Fibroblast of gingiva (primary cell): ENCODE results near the gene HID1.
"Not testable (repeated sequence)": the region's sequence is repeated elsewhere in the genome, so short reads cannot be mapped to it uniquely, and the experiment has no call there.

Source experiments
- DNase-seq: peaks from one replicate; pipeline ENCODE4 v3.0.0-alpha.2; 2011; ENCODE audit warnings: low read depth

The HID1 gene

DNA sequence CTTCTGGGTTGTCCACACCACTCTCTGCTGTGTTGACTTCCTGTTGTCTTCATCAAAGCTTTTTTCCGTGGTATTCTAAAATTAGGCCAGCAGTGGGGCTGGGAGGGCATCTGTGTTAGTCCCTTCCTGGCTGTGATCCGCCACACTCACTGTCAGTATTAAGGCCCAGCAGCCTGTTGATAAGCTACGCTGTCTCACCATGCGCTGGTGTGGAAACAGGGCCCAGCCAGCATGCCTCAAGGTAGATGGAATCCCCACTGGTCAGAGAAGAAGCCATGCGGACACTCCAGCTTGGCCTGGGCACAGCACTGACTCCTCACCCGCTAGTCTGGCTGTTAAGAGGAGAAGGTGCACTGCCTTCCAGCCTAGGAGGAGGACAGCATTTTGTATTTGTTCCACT, 26.2 kb upstream of the HID1 start:
- no peak for DNase-seq

DNA sequence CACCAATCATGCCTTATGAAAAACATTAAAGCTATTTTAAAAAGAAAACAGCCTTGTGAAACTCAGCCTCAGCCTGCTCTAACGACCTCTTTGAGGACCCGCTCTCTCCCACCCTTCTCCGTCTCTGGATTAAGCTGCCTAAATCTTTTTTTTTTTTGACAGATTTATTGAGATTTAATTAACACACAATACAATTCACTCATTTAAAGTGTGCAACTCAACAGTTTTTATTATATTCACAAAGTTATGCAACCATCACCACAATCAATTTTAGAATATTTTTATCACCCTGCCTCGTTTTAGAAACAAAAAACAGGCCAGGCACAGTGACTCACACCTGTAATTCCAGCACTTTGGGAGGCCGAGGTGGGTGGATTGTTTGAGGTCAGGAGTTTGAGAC, 23.3 kb upstream of the HID1 start:
- no peak for DNase-seq

DNA sequence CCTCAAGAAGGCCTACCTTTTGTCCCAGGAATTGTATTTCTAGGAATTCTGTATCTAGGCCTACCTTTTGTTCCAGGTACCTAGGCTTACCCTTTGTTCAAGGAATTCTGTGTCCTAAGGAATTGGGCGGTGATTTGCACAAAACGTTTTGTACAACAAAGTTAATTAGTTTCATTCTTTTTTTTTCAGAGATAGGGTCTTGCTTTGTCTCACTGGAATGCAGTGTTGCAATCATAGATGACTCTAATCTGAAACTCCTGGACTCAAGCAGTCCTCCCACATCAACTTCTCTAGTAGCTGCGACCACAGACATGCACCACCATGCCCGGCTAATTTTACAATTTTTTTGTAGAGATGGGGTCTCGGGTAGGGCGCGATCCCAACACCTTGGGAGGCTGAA, 21.9 kb upstream of the HID1 start:
- no peak for DNase-seq

DNA sequence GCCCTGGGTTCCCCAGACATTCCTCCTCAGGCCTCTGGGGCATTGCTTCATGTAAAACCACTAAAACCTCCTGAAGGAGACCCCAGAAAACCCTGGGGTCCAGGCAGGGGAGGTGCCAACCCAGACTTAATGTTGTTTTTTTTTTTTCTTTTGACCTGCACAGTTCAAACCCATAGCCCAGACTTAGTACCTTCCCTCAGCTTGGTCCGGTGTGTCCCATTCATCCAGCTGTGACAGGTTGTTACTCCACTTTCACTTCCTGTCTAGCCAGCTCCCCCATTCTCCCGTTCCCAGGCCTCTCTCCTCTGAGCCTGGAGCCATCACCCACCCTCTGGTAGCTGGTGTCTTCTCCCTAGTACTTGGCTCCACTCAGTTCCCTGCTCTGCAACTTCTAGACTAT, 19.7 kb upstream of the HID1 start:
- no peak for DNase-seq

DNA sequence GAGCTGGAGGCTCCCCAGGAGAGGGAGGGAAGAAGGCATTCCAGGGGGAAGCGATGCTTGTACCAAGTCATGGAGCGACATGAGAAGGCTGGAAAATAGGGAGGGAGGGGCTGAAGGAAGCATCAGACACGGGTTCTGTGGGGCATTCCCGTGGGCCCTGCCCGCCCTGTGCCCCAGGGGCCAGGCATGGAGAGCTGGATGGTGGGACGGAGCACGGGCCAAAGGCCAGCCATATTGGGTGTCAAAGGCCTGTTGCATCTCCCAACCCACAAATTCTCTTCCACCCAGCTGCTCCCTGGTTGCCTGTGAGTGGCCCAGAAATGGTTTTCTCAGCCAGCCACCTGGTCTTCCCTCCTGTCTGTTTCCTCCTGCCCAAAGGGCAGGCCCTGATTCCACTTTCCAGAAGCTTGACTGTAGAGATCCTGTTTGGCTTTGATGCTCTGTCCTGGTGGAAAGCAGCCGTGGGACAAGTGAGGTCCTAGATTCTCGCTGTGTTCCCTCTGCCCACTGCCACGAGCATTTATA, 18.1 kb upstream of the HID1 start:
- no peak for DNase-seq

DNA sequence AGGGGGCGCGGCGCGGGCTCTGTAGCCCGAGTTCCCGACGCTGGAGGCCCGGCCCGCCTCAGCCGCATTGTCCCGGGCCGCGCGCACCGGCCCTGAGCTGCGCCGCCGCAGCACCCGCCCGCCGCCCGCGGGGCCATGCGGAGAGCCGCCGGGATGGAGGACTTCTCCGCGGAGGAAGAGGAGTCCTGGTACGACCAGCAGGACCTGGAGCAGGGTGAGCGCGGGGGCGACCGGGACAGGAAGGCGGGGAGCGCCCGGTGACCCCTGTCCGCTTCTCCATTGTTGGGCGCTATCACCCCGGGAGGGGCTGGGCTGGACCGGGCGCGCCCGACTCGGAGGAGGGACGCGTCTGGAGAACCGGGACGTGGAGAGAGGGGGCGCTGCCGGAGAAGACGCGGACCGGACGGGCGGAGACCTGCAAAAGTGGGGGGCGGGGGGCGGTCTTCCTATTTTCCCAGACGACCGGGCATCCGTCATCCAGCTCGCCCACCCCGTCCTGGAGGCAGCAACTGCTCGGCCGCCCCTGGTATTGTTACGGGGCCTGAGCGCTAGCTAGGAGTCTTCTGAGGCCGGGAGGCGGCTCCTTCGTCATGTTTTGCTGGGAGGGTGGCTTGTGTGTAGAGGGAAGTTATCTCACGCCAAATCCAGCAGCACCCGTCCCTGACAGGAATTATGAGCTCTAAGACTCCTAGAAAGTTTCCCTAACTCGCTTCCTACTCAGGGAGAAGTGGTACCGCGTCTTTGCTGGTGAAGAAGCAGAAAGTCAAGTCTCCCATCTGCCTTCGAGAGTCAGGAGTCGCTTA, 15.6 kb upstream of the HID1 start:
- DNase-seq, result peak; percentile 84

DNA sequence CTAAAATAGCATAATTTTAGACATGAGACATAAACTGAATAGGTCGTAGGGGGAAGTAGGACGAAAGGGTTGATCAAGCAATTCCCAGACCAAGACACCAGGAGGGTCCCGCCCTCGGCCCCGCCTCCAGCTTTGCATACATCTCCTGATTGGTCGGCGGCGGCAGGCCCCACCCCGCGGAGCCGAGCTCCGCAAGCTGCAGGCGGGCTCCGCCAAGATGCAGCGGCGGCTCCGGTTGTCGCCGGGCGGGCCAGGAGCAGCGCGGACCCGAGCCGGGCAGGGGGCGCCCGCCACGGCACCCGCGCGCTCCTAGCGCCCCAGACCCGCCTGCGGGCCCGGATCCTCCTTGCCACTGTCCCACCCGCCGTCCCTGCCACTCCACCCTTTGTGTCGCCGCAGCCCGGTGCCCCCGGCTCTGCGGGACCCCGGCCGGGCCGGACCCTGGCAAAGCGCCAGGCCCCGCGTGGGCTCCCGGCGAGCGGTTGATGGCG, 14.9 kb upstream of the HID1 start, which contains the start of gene CDR2L:
Gene CDR2L, plus strand, starts transcription at position 215 of the 491 bp plus-strand sequence. CDS start 412 bp downstream, outside the sequence.
- DNase-seq, result peak; percentile 92

DNA sequence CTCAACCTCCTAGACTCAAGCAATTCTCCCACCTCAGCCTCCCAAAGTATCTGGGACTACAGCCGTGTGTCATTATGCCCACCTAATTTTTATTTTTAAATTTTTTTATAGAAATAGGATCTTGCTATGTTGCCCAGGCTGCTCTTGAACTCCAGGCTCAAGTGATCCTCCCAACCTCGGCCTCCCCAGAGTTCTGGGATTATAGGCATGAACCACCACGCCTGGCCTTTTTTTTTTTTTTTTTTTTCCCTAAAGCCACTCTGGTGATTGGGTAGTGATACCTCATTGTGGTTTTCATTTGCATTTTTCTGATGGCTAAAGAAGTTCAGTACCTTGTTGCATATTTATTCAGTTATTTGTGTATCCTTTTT, 13.6 kb upstream of the HID1 start:
- DNase-seq, result no peak

DNA sequence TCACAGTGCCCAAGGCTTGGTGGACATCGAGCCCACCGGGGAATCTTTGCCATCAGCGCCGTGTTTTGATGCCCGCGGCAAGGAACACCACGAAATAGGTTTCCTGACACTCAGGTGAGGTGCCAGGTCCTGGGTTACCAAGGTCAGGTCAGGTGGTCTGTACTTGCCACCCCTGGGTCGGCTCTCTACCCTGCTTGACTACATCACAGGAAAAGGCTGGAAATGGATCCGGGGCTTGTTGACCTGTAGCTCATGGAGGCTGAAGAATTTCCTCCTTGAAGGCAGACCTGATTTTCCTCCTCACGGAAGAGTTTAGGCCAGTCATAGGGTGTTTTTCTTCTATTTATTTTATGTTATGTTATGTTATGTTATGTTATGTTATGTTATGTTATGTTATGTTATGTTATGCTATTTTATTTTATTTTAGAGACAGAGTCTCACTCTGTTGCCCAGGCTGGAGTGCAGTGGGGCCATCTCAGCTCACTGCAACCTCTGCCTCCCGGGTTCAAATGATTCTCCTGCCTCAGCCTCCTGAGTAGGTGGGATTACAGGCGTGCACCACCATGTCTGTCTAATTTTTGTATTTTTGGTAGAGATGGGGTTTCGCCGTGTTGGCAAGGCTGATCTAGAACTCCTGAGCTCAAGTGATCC, 10.2 kb upstream of the HID1 start:
- not testable (repeated sequence) for DNase-seq

DNA sequence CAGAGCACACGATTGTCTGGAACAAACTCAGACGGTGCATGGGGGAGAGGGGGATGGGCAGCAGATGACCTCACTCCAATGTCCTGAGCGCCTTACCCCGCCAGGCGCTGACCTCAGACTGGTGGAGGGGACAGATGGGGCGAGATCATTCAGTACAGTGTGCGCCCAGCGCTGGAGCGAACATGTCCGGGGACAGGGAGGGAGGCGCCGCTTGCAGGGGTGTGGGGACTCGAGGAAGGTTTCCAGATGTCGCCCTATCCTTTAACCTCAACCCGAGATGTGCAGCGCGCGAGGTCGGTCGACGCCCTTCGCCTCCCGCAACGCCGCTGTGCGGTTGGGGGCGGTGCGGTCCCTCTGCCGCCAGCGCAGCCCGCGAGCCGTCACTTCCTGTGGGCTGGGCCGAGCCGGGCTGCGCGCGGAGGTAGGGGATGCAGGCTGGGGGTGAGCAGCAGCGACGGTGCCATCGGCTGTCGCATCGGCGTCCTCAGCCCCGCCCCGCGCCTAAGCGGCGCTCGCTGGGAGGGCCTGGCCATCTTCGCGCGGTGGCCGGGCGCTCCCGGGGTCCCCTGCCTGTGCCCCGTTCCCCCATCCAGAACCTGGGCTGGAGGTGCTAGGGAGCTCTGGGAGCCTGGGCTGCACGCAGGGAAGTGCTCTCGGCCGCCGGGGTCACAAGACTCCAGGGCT, 9.6 kb upstream of the HID1 start:
- peak; percentile 44 for DNase-seq

DNA sequence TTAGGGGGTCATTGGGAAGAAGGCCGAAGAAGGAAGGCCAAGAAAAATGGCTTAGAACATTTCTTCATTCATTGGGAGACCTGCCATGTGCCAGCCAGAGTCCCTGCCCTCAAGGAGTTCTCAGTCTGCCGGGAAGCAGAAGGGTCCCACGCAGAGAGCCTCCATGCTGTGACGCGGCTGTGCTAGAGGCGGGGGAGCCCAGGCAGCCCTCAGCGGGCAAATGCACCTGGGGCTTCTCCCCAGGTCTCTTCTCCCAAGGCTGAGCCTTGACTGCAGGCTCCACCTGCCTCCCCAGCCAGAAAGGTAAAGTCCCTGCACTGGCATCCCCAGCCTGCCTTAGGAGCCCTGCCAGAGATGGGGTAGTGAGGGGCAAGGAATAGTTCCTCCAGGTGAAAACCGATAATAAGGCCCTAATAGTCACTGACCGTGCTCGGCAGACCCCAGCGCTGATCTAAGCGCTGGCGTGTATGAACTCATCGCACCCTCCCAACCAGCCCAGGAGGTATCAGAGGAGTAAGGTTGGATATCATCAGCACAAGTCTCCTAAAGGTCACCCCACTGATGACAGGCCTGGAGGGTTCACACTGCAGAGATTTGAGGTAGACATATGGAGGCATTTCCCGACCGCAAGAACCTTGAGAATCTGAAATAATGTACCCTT, 8.9 kb upstream of the HID1 start:
- no peak for DNase-seq

DNA sequence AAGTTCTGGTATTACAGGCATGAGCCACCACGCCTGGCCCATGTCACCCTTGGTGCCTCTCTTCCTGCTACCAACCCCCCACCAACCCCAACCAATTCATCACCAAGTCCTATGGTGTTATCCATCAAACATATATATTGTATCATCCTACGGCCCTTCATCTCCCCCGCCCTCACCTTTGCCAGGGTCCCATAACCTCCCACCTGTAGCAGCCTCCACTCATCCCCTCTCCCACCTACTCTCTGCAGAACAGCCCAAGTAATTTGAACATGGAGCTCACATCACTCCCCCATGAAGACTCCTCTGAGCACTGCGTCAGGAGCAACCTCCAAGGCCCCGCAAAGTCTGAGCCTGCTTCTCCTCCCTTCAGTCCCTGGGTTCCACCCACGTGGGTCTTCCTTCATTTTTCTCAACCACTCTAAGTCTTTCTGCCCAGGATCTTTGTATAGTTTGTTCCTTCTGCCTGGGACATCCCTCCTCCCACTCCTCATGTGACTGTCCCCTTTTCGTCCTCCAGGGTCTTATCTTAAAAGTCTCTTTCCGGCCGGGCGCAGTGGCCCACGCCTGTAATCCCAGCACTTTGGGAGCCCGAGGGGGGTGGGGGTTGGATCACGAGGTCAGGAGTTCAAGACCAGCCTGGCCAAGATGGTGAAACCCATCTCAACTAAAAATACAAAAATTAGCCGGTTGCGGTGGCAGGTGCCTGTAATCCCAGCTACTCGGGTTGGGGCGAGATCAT, 7.0 kb upstream of the HID1 start:
- no peak for DNase-seq

DNA sequence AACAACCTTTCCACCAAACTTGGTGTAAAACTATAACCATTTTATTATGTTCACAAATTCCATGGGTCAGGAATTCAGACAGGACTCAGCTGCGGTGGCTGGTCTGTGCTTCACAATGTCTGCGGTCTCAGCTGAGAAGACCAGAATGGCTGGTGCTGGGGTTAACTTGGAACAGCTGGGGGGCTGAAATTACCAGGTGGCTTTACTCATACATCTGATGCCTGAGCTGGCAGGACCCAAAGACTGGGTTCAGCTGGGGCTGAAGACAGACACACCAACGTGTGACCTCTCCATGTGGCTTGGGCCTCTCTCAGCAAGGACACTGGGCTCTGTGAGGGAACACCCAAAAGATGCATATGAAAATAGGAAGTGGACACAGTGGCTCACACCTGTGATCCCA, 5.7 kb upstream of the HID1 start:
- DNase-seq, result no peak

DNA sequence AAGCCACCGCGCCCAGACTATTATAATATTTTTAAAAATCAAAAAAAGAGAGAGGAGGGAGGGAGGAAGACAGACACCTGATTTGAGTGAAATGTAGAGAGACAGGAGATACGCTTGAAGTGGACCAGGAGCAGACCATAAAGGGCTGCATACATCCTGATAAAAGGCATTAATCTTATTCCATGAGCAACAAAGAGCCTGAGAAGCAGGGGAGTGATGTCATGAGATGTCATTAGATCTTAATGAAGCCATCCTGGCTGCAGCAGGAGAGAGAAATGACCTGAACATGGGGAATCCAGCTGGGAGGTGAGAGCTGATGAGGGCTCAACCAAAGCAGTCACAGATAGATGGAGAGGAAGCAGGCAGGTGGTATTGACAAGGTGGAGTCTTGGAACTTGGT, 5.2 kb upstream of the HID1 start:
- DNase-seq, result no peak

DNA sequence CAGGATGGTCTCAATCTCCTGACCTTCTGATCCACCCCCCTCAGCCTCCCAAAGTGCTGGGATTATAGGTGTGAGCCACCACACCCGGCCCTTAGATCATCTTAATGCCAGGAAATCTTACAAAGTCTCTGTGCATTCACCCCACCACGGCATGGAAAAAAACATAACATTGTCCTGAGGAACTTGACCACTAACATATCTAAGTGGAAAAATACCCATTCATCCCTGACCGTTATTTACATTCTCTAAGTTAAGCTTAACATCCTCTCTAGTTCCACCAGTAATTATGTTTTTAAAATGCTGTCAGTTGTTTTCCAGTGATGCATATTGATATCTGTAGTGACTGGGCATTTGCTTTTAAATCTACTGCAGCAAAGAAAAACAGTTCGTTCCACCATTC, 3.4 kb upstream of the HID1 start:
- no peak for DNase-seq

DNA sequence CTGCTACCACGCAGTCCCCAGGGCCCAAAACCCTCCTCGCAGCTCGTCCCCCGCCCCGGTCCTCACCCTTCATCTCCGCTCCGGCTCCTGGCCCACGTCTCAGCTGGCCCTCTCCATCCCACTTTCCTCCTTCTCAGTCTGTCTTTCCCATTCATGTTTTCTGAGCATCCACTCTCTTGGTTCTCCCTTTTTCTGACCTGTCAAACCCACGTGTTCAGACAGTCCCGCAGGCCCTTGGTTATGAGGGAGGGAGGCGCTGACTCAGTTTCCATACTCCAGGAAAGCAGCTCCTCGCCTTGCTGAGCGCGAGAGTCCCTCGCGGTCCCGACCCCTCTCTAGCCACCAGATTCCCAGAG, 392 bp upstream of the HID1 start:
- DNase-seq, result no peak

DNA sequence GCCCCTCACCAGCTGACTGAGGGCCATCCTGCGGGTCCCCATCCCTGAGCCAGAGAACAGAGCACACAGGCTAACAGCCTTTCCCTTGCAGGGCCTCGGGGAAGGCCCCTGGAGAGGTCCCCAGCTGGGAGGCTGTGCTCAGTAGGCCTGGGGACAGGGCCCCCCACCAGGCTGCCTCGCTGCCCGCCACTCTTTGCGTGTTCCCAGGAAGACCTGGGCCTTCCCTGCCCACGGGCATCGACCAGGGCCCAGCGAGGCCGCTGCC, 785 bp downstream of the HID1 start:
- no peak for DNase-seq

DNA sequence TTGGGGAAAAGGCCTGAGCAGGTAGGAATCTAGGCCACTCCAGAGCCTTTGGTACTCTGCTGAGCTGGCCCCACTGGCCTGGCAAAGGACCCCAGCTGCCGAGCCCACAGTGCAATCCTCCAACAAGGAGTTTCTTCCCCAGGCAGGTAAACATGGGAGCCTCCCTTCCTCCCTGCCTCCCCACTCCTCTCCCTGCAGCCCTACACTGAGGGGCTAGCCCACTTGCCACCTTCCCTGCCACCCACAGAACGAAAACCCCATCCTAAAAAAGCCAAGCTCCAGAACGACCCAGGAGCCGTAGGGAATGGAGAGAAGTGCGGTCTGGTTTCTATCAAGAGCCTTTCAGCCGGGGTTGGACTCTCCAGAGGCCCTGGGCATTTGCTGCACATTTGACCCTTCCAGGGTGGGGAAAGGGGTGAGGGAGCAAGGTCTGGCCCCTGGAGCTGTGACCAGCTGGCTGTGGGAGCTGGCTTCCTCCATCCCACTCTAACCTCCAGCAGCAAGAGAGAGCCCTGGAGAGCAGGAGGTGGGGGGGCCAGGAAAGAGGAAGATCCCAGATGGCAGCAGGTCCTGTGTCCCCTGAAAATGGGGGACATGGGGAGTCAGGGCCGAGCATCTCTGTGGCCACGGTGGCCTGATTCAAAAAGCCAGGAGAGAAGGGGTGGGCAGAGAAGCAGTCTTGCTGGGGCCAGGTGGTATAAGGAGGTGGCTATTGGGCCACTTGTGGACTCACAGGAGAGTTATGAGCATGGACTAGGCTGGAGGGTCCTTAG, 1.3 kb downstream of the HID1 start:
- DNase-seq, result no peak

DNA sequence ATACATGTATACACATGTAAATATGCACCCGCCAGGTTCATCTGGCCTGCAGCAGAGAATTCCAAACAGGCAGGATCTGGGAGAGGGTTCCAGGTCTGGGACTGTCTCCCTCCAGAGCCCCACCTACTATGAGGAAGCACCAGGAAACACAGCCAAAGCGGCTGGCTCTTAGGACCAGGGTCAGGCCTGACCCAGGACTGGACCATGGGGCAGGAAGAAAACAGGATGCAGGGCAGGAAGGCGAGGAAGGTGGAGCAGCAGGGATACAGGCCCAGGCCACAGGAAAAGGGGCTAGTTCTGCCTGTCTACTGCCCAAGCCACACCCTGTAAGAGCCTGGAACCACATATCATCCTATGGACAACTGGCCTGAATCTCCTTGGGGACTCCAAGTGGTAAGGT, 2.2 kb downstream of the HID1 start:
- DNase-seq, result no peak

DNA sequence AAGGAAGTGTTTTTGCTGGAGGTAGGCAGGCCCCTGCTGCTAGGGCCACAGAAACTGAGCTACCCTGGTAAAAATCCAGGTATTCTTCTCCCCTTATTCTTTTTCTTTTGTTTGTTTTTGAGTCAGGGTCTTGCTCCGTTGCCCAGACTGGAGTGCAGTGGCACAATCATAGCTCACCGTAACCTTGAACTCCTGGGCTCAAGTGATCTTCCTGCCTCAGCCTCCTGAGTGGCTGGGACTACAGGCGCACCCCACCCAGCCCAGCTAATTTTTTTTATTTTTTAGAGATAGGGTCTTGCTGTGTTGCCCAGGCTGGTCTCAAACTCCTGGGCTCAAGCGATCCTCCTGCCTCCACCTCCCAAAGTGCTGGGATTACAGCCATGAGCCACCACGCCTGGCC, 3.1 kb downstream of the HID1 start:
- not testable (repeated sequence) for DNase-seq

DNA sequence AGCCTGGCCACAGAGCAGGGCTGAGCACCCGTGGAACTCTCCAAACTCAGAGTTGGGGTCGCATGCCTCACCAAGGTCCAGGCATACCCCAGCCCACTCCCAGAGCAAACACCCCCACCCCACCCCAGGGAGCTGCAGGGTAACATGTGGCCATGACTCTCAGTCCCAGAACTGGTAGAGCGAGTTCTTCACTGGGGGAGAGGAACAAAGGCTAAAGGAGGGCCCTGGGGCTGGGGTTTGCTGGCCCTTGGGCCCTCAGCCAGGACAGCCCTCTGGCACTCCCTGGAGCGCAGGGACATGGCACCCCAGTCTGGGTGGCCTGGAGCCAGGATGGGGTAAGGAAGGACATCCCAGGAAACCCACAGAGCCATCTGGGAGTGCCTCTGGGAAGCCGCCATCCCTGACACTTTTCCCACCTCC, 4.2 kb downstream of the HID1 start:
- DNase-seq, result no peak
